ENCODE measurements around the gene GBA2.

DNA sequence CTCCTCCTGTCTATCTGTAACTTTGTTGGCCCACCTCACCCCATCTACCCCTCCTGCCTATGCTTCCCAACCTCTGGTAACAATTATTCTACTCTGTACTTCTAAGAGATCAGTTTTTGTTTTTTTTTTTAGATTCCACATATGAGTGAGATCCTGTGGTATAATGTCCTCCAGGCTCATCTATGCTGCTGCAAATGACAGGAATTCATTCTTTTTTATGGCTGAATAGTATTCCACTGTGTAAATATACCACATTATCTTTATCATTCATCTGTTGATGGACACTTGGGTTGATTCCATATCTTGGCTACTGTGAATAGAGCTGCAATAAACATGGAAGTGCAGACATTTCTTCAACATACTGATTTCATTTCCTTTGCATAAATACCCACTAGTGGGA lies 34.4 kb upstream of the GBA2 start:
- no peak for TF ChIP-seq POLR2AphosphoS5 (IDR thresholded peaks at IDR 0.05)
- no peak for TF ChIP-seq EP300 (IDR thresholded peaks at IDR 0.05)
